Activated CD8-positive, alpha-beta memory T cell treated with anti-CD3 and anti-CD28 coated beads, Interleukin-2, amount 50 U/mL, for 1 hour (primary cell): Measurements from ENCODE around the gene DGKZ.

Experiments
- DNase-seq: peaks from one replicate; pipeline ENCODE4 v3.0.0-alpha.2; 2020; ENCODE audit errors: extremely low read depth

The DGKZ gene

GRCh38 chr11:46326813-46327416, 20.3 kb upstream of the DGKZ start:
- DNase-seq = no peak

- DNase-seq = no peak
Observed at GRCh38 chr11:46327829-46328228, 19.4 kb upstream of the DGKZ start.

GRCh38 chr11:46330154-46330553, 17.1 kb upstream of the DGKZ start:
- DNase-seq = no peak

- DNase-seq = no peak
Observed at GRCh38 chr11:46330563-46331281, 16.5 kb upstream of the DGKZ start.

- no peak for DNase-seq
Observed at GRCh38 chr11:46331282-46331984, 15.8 kb upstream of the DGKZ start.

- DNase-seq = no peak
Observed at GRCh38 chr11:46332093-46332567, 15.1 kb upstream of the DGKZ start.

- DNase-seq = no peak
Observed at GRCh38 chr11:46332568-46333393, 14.5 kb upstream of the DGKZ start.

- no peak for DNase-seq
Observed at GRCh38 chr11:46333394-46333947, 13.8 kb upstream of the DGKZ start.

GRCh38 chr11:46334211-46334610, 13.1 kb upstream of the DGKZ start:
- no peak for DNase-seq

- DNase-seq = no peak
Observed at GRCh38 chr11:46335271-46335670, 12.0 kb upstream of the DGKZ start.

- no peak for DNase-seq
Observed at GRCh38 chr11:46335890-46336562, 11.2 kb upstream of the DGKZ start.

- DNase-seq = no peak
Observed at GRCh38 chr11:46336563-46337180, 10.6 kb upstream of the DGKZ start.

- no peak for DNase-seq
Observed at GRCh38 chr11:46337626-46338345, 9.5 kb upstream of the DGKZ start.

- no peak for DNase-seq
Observed at GRCh38 chr11:46338636-46338987, 8.7 kb upstream of the DGKZ start.

GRCh38 chr11:46338988-46339666, 8.1 kb upstream of the DGKZ start:
- no peak for DNase-seq

- DNase-seq = no peak
Observed at GRCh38 chr11:46339816-46340215, 7.4 kb upstream of the DGKZ start.

GRCh38 chr11:46341454-46341853, 5.8 kb upstream of the DGKZ start:
- DNase-seq = no peak

GRCh38 chr11:46342239-46342638, 5.0 kb upstream of the DGKZ start:
- DNase-seq = no peak

- no peak for DNase-seq
Observed at GRCh38 chr11:46343520-46343919, 3.7 kb upstream of the DGKZ start.
